ENCODE measurements around the gene ATOH8.

ATOH8 gene

DNA sequence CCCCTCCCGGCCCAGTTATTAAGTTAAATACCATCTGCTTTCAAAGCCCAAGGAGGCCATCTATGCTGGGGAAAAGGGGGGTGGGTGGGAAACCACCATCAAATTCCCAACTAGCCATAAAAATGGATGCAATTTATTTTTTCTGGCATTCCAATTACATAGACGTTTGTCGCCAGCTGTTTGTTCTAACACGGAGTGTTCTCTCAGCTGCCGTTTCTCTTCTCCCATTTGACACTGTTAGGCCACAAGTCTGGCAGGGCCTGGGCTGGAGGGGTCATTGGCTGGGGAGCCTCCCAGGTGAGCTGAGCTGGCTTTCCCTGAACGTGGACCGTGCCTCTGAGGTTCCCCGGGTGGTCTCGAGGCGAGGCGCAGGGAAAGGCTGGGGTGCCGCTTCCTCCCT lies 16.6 kb downstream of the ATOH8 start:
- no peak for DNase-seq (ENCODE audit: low read depth, low spot score)

DNA sequence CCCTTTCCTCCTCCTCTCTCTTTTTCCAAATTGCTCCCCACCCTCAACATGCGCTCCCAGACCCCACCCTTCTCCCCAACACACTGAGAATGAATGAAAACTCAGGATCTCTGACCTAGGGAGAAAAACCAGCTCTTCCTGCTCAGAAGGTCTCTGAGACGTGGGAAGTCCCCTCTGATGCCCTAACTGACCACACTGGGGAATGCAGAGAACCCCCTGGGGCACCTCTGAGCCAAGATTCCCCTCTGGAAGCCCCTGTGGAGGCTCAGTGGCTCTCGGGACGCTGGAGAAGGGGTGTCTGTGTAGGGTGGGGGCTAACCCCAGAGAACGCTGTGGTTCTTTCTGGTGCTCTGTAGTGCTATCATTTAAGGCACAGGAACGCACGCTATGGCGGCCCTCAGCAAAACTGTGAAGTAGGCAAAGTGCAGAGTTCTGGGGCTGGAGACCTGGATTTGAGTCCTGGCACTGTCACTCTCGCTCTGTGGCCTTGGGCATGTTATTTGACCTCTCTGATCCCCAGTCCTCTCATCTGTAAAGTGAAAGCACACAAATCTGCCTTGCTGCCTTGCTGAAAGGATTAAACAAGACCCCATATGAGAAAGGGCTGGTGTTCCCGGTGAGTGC lies 17.1 kb downstream of the ATOH8 start:
- no peak for DNase-seq (ENCODE audit: low read depth, low spot score)

DNA sequence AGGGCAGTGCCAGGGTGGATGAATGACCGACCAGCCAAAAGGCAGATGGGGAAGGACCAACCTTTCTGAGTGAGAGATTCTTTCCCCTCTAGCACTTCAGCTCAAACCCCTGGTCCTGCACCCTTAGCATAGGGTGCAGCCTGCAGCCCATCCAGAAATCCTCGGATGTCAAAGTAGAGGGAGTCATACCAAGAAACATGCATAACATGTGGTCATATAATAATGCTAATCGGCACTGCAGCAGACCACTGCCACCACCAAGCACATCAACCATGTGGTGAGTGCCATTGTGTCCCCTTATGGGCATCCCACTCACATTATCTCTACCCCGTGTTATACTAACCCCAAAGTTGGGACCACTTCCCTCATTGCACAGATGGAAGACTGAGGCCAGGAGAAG lies 17.7 kb downstream of the ATOH8 start:
- DNase-seq (ENCODE audit: low read depth, low spot score), result no peak

DNA sequence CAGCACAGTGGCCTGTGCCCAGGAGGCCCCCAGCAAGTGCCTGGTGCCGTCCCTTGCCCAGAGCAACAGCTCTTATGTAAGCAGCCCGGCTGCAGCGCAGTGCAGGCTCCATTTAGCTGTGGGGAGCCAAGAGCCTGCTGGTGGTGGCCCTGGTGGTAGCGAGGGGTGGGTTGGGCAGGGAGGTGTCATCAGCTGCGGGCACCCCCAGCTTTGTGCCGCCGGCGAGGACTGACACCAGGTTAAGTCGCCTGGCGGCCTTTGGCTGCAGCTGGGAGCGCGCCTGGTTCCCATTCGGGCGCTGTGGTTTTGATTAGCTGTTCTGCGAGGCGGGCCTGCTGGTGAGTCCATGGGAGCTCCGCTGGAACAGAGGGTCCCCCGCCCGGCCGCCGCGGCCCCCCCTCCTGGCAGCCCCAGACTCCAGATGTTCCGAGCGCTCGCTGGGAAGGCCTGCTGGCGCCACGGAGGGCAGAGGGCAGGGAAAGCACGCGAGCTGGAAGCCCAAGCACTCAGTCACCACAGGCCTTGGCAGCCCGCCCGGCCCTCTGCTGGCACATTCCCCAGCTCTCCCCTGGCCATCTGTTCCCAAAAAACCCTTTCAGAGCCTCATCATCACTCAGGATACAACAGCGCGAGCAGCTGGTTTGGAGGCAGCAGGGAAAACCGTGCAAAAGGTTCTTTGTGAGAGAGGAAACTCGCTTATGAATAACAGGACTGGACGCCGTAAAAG lies 18.4 kb downstream of the ATOH8 start:
- no peak for DNase-seq (ENCODE audit: low read depth, low spot score)

DNA sequence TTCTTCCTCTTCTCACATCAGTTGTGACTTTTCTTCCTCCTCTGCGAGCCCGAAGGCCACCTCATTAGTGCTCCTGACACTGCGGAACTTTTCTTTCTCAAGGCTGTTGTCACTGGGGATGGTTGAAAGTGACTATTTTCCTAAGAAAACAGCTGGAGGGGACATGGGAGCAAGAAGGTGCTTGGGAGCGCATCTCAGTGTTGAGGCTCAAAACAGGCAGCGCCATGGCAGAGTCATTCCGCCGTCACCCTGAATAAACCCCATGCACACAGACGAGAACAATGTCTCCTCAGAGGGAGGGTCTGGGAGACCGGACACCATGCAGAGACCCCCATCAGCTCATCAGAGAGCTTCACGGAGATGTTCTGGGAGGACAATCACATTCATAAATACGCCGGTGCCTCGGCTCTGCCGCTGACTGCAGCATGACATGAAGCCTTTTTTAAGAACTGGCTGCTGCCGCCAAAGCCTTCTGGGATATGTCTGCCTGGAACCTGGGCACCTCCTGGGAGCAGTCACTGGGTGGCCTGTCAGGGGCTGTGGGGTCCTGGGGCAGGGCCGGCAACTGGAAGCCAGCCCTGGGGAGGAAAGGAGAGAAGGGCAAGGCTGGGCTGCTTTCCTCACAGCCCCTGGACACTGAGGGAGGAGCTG lies 19.2 kb downstream of the ATOH8 start:
- no peak for DNase-seq (ENCODE audit: low read depth, low spot score)

DNA sequence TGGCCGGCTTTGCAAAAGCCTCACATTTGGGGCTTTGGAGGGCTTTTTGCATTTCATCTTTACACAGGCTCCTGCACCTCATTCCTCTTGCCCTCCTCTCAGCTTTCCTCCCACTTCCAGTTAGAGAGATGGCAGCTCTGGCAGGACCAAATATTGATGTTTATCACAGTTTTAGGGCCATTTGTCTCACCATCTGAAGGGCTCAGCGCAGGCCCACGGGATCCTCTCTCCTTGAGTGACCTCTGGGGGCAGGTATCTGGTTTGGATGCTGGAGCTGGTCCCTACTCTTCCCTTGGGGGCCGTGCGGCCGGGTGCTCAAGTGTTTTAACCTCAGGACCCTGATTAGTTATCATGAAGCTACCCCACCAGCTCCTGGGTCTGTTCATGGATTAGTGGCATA lies 19.9 kb downstream of the ATOH8 start:
- DNase-seq (ENCODE audit: low read depth, low spot score), result no peak

GRCh38 chr2:85774126-85774978 lies 20.6 kb downstream of the ATOH8 start:
- DNase-seq (ENCODE audit: low read depth, low spot score), result no peak

GRCh38 chr2:85775406-85776381 lies 21.9 kb downstream of the ATOH8 start:
- no peak for DNase-seq (ENCODE audit: low read depth, low spot score)

DNA sequence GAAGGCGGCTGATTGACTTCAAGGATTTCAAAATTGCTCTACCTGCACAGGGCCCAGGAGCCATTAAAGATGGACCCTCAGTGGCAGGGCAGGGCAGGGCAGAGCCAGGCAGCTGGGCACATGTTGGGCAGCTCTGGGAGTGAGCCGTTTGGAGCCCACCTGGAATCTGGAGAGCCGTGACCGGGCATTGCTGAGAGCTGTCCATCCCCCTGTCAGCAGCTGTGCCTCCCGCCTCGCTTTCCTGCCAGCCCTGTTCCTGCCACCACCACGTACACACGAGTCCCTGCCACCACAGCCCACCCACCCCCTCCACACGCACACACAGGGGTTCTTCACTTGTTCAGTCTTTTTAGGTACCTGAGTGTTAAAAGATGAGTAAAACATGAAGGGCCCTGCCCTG lies 22.9 kb downstream of the ATOH8 start:
- no peak for DNase-seq (ENCODE audit: low read depth, low spot score)

DNA sequence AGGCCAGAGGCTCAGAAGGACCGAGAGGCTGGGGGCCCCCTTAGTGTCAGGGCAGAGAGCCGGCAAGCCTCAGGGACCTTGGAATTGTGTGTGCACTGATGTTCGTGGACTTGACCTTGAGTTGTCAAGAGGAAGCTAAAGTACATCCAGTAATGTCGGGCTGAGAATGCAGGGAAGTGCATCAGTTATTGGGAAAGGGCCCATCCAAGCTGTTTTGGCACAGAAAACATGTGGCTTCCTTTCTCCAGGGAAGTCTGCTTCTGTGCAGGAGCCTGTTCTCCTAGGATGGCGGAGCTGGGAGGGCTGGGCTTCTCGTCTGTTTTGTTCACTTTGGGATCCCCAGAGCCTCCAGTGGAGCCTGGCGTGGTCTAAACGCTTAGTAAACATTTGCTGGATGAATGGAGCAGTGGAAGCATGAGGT lies 23.7 kb downstream of the ATOH8 start:
- no peak for DNase-seq (ENCODE audit: low read depth, low spot score)

GRCh38 chr2:85778646-85779379 lies 25.0 kb downstream of the ATOH8 start:
- no peak for DNase-seq (ENCODE audit: low read depth, low spot score)

GRCh38 chr2:85779641-85780315 lies 26.0 kb downstream of the ATOH8 start:
- DNase-seq (ENCODE audit: low read depth, low spot score), result no peak

- DNase-seq (ENCODE audit: low read depth, low spot score), result no peak
Observed at GRCh38 chr2:85780316-85781012, 26.7 kb downstream of the ATOH8 start.

DNA sequence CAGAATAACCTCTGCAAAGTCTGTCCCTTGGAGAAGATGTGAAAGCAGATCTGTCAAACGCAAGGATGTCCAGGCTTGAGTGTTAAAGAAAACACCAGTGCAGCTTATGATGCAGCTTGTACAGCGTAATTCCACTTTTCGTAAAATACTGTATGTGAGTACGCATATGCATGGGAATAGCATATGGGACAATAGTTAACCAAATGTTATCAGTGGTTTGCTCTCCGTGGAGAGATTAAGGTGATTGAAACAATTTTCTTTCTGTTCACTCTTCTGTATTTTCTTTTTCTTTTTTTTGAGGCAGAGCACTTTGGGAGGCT lies 27.2 kb downstream of the ATOH8 start:
- no peak for DNase-seq (ENCODE audit: low read depth, low spot score)

GRCh38 chr2:85783796-85784195 lies 30.0 kb downstream of the ATOH8 start:
- DNase-seq (ENCODE audit: low read depth, low spot score), result no peak

DNA sequence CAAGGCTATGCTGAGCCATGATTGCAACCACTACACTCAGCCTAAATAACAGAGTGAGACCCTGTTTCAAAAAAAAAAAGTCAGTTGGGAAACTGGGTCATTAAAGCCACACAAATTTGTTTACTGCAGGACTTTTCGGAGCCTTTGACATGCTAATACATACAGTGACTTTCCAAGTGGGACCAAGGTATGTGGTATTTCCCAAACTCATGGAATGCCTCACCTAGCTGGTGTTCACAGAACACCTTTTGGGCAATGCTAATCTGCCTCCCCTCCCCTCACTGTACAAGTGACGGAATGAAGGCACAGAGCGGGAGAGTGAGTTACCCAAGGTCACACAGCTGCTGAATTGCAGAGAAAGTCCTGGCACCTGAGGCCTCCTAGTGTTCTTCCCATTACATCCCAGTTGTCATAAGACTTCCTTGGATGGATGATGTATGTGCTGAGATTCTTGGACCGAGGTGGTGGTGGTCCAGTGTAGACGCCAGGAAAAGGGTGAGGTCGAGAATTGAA lies 30.7 kb downstream of the ATOH8 start:
- no peak for DNase-seq (ENCODE audit: low read depth, low spot score)

- DNase-seq (ENCODE audit: low read depth, low spot score), result no peak
Observed at GRCh38 chr2:85785027-85785822, 31.4 kb downstream of the ATOH8 start.

DNA sequence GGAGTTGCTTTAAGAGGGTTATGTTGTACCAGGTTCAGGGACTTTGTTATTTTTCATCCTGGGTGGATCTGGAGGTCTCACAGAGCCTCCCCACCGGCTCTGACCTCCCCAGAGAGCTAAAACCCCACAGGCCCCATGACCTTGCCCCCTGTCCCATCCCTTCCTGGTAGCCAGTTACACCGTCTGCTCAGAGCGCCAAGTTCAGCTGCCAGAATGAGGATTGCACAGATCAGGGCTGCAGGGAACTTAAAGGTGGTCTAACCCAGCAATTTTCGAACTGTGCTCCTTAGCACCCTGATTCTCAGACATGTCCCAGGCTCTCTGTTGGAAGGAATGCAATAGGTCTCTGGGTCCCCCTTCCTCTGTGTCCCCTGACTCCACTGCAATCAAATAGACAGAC lies 32.1 kb downstream of the ATOH8 start:
- DNase-seq (ENCODE audit: low read depth, low spot score), result no peak
